Measurements from ENCODE around the gene FAM53B. TPM values are rescaled to one million over a fixed set of nuclear protein-coding genes. Genes with fewer than 3 reads are reported as not detected.

FAM53B gene
- total RNA-seq, 2 donors from 2014 or later: 17.1 to 21.1 TPM

DNA sequence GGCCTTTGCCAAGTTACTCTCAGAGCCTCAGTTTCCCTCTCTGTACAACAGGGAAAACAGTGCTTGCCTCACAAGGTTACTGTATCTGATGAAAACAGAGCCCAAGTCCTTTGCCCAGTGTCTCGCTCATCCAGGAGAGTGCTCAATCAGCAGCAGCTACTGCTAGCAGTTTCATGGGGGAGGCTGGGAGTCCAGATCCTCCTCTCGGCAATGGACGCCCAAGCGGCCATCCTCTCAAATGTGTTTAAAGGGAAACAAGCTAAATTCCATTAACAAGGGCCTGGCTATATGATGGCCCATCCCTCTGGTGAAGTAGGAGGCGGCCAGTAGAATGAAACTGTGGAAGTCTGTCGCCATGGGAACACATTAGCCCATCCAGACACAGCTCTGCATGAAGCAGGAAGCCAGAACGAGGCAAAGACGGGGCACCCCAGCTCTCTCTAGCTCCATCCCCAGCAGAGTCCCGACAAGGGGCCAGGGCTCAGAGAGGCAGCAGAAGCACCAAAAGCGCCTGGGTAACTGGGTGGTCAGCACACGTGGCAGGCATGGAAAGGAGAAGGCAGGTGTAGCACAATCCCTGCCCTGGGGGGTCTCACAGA, 35.2 kb downstream of the FAM53B start:
- DNase-seq: no peak
- Histone ChIP-seq H3K4me3 (no peak overlapping the region), H3K27ac (no peak overlapping the region), H3K4me1 (peaks cover 31% of the 10 kb centered on the region), H3K36me3 (replicated peaks in 1 of 2; ENCODE audit: insufficient read depth in 1 of 2, low read depth in 2 of 2) (no peaks in the 10 kb centered on the region), H3K27me3 (no peaks in the 10 kb centered on the region), H3K9me3 (no peaks in the 10 kb centered on the region)
- 75 to 95% methylated on average over 10 to 11 of the region's 11 CpGs for WGBS, 2 donors
- TF ChIP-seq, protein P1, sequence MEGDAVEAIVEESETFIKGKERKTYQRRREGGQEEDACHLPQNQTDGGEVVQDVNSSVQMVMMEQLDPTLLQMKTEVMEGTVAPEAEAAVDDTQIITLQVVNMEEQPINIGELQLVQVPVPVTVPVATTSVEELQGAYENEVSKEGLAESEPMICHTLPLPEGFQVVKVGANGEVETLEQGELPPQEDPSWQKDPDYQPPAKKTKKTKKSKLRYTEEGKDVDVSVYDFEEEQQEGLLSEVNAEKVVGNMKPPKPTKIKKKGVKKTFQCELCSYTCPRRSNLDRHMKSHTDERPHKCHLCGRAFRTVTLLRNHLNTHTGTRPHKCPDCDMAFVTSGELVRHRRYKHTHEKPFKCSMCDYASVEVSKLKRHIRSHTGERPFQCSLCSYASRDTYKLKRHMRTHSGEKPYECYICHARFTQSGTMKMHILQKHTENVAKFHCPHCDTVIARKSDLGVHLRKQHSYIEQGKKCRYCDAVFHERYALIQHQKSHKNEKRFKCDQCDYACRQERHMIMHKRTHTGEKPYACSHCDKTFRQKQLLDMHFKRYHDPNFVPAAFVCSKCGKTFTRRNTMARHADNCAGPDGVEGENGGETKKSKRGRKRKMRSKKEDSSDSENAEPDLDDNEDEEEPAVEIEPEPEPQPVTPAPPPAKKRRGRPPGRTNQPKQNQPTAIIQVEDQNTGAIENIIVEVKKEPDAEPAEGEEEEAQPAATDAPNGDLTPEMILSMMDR (IDR thresholded peaks at IDR 0.05): no peak
- TF ChIP-seq POLR2A (IDR thresholded peaks at IDR 0.05): no peak
- intact Hi-C loops (cut with DNase I): no loop called here
- ATAC-seq: no peak

DNA sequence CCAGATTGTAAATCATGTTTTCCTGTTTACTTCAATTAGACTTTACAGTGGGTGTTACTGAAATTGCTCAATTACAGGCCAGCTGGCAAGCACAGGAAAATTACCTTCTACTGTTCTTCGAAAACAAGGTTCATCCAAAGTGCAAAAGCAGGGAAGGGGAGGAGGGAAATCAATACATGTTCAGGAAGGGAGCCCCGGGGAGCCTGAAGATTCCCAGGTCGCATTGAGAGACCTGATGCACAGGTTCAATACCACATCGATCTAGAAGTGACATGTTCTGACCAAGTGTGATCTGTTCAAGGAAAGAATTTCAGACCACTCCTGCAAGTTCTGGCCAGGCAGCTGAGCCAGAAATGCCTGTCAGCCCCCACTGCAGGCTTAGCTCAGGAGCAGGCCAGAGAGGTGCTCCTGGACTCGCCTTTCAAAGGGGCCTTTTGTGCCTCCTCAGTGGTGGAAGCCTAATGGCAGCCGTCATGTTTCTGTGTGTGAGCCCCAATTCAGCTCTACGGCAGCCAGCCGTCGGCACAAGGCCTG, 35.9 kb downstream of the FAM53B start:
- 50 to 58% methylated on average over 6 to 9 of the region's 9 CpGs for WGBS, 2 donors
- Histone ChIP-seq H3K9me3 (no peaks in the 10 kb centered on the region), H3K4me1 (peaks cover 39% of the 10 kb centered on the region), H3K4me3 (no peak overlapping the region), H3K36me3 (replicated peaks in 1 of 2; ENCODE audit: insufficient read depth in 1 of 2, low read depth in 2 of 2) (no peaks in the 10 kb centered on the region), H3K27me3 (no peaks in the 10 kb centered on the region), H3K27ac (peak overlapping the region in 3 of 4 donors; percentile 15 to 39 (median 35))
- peak; percentile 27 for ATAC-seq
- intact Hi-C loops (cut with DNase I): no loop called here
- no peak for TF ChIP-seq POLR2A (IDR thresholded peaks at IDR 0.05)
- TF ChIP-seq, protein P1 (IDR thresholded peaks at IDR 0.05): no peak
- no peak for DNase-seq

DNA sequence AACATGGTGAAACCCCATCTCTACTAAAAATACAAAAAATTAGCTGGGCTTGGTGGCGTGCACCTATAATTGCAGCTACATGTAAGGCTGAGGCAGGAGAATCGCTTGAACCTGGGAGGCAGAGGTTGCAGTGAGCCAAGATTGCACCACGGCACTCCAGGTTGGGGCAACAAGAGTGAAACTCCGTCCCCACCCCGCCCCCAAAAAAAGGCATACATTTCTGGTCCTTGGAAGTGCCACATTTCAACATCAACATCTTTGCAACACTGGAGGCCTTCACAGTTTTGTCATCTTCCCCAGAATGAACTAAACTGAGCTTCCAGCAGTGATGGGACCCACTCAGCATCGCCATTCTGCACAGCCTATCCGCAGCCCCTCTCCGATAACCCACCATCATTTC, 36.6 kb downstream of the FAM53B start:
- no peak for ATAC-seq
- peaks cover 46% of the 10 kb centered on the region for H3K4me1 ChIP-seq

DNA sequence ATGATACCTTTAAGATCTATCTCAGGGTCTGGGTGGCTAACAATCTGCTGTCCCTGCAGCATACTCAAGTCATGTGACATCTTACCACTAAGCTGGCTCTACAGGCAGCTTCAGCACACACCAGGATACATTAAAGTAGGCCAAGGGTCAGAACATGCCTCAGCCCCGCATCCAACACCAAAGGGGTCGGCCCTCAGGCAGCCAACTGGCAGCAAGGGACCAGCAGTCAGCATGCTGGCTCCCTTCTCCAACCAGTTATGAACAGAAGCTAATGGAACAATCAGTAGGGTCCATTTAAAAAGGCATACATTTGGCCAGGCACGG, 37.1 kb downstream of the FAM53B start:
- ATAC-seq: no peak
- Histone ChIP-seq H3K4me1 (peaks cover 51% of the 10 kb centered on the region), H3K9me3 (no peaks in the 10 kb centered on the region), H3K36me3 (replicated peaks in 1 of 2; ENCODE audit: insufficient read depth in 1 of 2, low read depth in 2 of 2) (no peaks in the 10 kb centered on the region), H3K27ac (no peak overlapping the region), H3K4me3 (no peak overlapping the region), H3K27me3 (no peaks in the 10 kb centered on the region)
- no peak for DNase-seq
- TF ChIP-seq POLR2A (IDR thresholded peaks at IDR 0.05): no peak
- TF ChIP-seq, protein P1 (IDR thresholded peaks at IDR 0.05): no peak
- intact Hi-C loops (cut with DNase I): no loop called here
- 74 to 80% methylated on average over 1 to 3 of the region's 3 CpGs for WGBS, 2 donors

More for the DNA sequence above, 36.6 kb downstream of the FAM53B start:
- no peaks in the 10 kb centered on the region for H3K27me3 ChIP-seq
- intact Hi-C loops (cut with DNase I): no loop called here
- TF ChIP-seq, protein P1 (IDR thresholded peaks at IDR 0.05): no peak
- TF ChIP-seq POLR2A (IDR thresholded peaks at IDR 0.05): no peak
- 71 to 91% methylated on average over 8 of the region's 8 CpGs for WGBS, 2 donors
- H3K36me3 ChIP-seq (replicated peaks in 1 of 2; ENCODE audit: insufficient read depth in 1 of 2, low read depth in 2 of 2): no peaks in the 10 kb centered on the region
- no peak overlapping the region for H3K27ac ChIP-seq
- DNase-seq: no peak
- H3K4me3 ChIP-seq: no peak overlapping the region
- H3K9me3 ChIP-seq: no peaks in the 10 kb centered on the region

Data from body of pancreas (tissue), 4 donors.